MG63 (cell line): ENCODE data around the gene MS4A18. TPM values are rescaled to one million over a fixed set of nuclear protein-coding genes. Genes with fewer than 3 reads are reported as not detected.

ENCODE experiments used
- DNase-seq: peaks from one replicate; pipeline ENCODE4 v3.0.0-alpha.2; 2020
- H3K27me3 ChIP-seq: fragments of 250-450 bp; sonication (Bioruptor Pico); 2 replicates; pipeline ENCODE4 v1.5.1; 2020; ENCODE audit warnings: mild to moderate bottlenecking, moderate library complexity
- H3K36me3 ChIP-seq: fragments of 250-450 bp; sonication (Bioruptor Pico); 2 replicates; pipeline ENCODE4 v1.5.1; 2020; ENCODE audit warnings: mild to moderate bottlenecking, moderate library complexity
- H3K4me3 ChIP-seq: fragments of 250-450 bp; sonication (Bioruptor Pico); 2 replicates; pipeline ENCODE4 v1.5.1; 2020; ENCODE audit warnings: mild to moderate bottlenecking, moderate library complexity
- H3K9me3 ChIP-seq: fragments of 250-450 bp; sonication (Bioruptor Pico); 2 replicates; pipeline ENCODE4 v1.5.1; 2020; ENCODE audit warnings: mild to moderate bottlenecking, moderate library complexity
- total RNA-seq: library from RNA; depleted of rRNA; stranded (reverse); fragments of >200 nt; shearing (Covaris generic); gene quantifications from 2 replicates; pipeline ENCODE4 v1.2.3, GENCODE V29; 2014; ENCODE audit warnings: low replicate concordance

The MS4A18 gene
- total RNA-seq, 1 experiment from 2014 or later, result not detected

DNA sequence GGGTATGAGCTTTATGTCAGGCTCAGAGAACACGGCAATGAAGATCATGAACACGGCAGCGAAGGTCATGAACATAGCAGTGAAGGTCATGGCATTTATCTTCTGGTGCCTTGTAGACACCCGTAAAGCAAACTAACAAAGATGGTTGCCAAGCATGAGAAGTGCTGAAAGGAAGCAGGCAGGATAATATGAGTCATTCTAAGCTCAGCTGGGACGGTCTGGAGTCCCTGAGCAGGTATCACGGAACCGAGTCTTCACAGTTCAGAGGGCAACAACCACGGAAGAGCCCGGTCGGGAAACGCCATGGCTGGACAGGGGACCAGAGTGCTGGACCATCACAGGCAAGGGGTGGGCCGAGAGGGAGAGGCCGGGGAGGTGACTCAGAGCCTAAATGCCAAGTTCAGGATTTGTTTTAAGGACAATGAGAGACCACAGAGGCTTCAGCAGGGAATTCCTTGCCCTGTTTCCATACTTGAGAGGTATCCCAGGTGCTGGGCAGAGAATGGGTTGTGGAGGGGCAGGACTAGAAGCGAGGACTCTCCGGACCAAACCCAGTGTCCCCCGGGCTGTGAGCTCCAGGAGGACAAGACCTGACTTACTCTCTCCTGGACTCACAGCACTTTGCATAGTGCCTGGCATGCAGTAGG, 47.5 kb downstream of the MS4A18 start:
- DNase-seq, result no peak
- no peaks in the 10 kb centered on the region for H3K36me3 ChIP-seq
- H3K9me3 ChIP-seq, result no peaks in the 10 kb centered on the region
- H3K4me3 ChIP-seq, result no peak overlapping the region
- H3K27me3 ChIP-seq, result no peaks in the 10 kb centered on the region

DNA sequence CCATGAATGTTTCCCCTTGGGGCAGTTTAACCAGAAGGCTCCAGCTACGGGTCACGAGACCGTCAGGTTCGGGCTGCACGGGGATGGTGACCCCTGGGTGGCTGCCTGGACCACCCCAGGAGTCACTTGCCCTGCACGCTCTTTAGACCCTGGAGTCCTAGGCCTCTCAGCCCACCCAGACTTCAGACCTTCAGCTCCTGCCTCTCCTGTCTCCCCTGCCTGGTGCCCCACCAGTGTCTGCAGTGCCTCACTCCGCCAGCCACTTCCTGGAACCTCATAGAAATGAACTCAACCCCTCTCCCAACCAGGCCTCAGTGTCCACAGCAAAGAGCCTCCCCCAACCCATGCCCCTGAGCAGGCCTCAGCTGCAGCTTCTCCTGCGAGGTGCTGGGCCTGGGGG, 48.1 kb downstream of the MS4A18 start:
- H3K27me3 ChIP-seq, result no peaks in the 10 kb centered on the region
- no peak overlapping the region for H3K4me3 ChIP-seq
- H3K36me3 ChIP-seq, result no peaks in the 10 kb centered on the region
- no peak for DNase-seq
- H3K9me3 ChIP-seq, result no peaks in the 10 kb centered on the region

DNA sequence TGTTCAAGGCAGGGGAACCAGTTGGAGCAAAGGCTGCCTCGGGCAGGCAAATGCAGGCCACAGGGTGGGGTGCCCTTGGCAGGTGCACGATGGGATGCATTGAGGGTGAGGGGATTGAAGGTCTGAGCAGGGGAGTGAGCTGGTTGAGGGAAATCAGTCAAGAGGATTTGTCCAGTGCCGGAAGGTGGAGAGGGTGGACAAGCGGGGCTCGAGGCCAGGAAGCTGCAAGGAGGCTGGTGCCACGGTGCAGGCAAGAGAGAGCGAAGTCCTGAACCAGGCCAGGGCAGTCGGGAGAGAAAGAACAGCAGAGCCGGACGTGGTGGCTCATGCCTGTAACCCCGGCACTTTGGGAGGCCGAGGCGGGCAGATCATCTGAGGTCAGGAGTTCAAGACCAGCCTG, 50.2 kb downstream of the MS4A18 start:
- Histone ChIP-seq H3K4me3 (no peak overlapping the region), H3K27me3 (no peaks in the 10 kb centered on the region), H3K9me3 (no peaks in the 10 kb centered on the region), H3K36me3 (no peaks in the 10 kb centered on the region)
- DNase-seq, result no peak

DNA sequence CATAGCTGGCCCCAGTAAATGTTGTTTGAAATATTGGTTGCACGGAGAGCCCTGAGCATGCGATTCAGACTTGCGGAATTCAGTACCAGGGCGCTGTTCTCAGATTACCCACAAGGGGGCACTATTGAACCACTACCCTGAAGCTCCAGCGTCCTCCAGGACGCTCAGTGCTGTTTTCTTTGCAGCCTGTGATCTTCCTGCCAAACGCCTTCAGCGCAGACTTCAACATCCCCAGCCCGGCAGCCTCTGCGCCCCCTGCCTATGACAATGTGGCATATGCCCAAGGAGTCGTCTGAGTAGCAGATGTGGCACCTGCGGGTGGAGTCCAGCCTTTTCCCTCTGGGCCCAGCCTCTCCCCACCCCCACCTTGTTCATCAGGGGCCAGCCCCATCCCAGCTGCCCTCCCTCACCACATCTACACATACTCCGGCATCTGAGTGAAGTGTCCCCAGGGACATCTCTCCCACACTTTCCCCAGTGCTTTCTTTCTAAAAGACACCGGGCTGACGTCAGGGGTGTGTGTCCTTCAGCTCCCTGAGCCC, 51.0 kb downstream of the MS4A18 start:
- no peaks in the 10 kb centered on the region for H3K27me3 ChIP-seq
- no peaks in the 10 kb centered on the region for H3K36me3 ChIP-seq
- no peak overlapping the region for H3K4me3 ChIP-seq
- peak; percentile 67 for DNase-seq
- no peaks in the 10 kb centered on the region for H3K9me3 ChIP-seq

DNA sequence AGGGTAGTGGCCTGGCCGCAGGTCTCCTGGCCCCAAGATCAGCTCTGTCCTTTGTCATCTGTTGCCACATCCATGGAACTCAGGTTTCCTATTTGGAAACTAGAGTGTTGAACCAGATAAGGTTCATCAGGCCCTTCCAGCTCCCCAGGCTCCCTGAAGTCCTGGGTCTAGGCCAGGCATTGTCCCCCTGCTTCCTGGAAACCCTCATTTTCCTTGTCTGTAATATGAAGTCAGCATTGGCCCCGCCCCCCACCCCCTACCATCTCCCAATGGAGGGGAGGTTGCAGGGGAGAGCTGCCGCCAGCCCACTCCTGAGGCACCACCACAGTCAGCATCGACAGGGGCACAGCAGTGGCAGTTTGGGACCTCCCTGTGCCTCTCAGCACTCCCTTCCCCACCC, 51.6 kb downstream of the MS4A18 start:
- no peak for DNase-seq
- H3K27me3 ChIP-seq, result no peaks in the 10 kb centered on the region
- H3K36me3 ChIP-seq, result no peaks in the 10 kb centered on the region

DNA sequence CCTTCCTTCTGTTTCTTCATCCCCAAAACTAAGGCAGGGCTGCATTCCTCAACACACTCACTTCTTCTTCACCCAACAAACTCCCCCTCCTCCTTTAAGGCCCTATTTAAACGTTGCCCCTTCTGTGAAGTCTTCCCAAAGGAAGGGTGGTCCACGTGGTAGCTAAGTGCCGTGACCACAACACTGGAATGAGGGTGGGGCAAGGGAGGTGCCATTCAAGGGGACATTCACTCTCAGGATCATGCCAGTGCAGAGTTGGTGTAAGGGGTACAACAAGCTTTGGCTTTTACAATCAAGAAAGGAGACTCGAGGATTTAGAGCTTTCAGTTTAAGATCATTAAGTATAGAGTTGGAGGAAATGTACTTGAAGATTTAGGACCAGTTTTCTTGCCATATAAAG, 52.6 kb downstream of the MS4A18 start:
- Histone ChIP-seq H3K4me3 (no peak overlapping the region), H3K9me3 (no peaks in the 10 kb centered on the region), H3K27me3 (no peaks in the 10 kb centered on the region), H3K36me3 (no peaks in the 10 kb centered on the region)
- DNase-seq, result no peak

More for the DNA sequence above, 51.6 kb downstream of the MS4A18 start:
- no peaks in the 10 kb centered on the region for H3K9me3 ChIP-seq
- no peak overlapping the region for H3K4me3 ChIP-seq

DNA sequence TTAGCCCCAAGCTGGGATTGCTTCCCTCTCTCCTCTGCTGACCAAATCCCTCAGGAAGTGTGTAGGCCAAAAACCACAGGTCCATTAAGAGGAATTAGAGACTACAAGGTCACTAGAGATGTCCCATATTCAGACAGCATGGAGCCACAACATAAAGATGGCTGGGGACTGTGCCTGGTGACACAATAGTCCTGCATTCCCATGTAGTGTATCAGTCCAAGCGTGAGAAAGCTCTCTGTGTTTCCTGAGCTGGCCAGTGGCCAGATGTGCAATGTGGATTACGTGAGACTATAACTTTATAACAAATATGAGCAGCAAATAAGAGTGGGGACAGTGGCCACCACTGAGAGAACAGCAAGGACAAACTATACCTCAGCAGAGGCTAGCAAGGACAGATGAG, 53.1 kb downstream of the MS4A18 start:
- Histone ChIP-seq H3K4me3 (no peak overlapping the region), H3K9me3 (no peaks in the 10 kb centered on the region), H3K36me3 (no peaks in the 10 kb centered on the region), H3K27me3 (no peaks in the 10 kb centered on the region)
- peak; percentile 15 for DNase-seq

DNA sequence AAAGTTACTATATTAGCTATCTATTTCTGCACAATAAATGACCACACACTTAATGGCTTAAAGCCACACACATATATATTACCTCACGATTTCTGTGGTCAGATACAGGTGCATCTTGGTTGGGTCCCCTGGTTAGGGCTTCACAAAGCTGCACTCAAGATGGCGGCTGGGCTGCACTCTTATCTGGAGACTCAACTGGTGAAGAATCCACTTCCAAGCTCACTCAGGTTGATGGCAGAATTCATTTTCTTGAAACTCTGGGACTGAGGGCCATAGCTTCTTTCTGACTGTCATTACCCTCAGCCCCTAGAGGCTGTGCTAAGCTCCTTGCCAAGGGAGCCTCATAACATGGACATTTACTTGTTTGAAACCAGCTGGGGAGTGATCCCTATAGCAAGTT, 55.5 kb downstream of the MS4A18 start:
- DNase-seq, result no peak
- Histone ChIP-seq H3K4me3 (no peak overlapping the region), H3K9me3 (no peaks in the 10 kb centered on the region), H3K27me3 (no peaks in the 10 kb centered on the region), H3K36me3 (no peaks in the 10 kb centered on the region)

DNA sequence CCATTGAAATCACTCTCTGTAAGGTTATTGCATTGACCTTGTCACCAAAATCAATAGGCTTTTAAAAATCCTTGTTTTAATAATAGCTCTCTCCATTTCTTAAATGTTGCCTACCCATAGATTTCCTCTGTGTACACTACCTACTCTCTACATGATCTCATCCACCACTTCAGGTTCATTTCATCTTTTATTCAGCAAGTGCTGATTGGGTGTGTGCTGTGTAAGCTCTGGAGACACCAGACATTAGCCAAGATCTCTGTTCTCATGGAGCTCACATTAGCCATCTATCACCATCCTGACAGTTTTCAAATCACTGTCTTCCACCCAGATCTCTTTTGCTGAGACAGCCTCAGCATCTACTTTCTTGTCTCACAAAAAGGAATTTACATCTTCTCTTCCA, 56.3 kb downstream of the MS4A18 start:
- H3K9me3 ChIP-seq, result no peaks in the 10 kb centered on the region
- DNase-seq, result no peak
- no peaks in the 10 kb centered on the region for H3K36me3 ChIP-seq
- no peak overlapping the region for H3K4me3 ChIP-seq
- no peaks in the 10 kb centered on the region for H3K27me3 ChIP-seq

DNA sequence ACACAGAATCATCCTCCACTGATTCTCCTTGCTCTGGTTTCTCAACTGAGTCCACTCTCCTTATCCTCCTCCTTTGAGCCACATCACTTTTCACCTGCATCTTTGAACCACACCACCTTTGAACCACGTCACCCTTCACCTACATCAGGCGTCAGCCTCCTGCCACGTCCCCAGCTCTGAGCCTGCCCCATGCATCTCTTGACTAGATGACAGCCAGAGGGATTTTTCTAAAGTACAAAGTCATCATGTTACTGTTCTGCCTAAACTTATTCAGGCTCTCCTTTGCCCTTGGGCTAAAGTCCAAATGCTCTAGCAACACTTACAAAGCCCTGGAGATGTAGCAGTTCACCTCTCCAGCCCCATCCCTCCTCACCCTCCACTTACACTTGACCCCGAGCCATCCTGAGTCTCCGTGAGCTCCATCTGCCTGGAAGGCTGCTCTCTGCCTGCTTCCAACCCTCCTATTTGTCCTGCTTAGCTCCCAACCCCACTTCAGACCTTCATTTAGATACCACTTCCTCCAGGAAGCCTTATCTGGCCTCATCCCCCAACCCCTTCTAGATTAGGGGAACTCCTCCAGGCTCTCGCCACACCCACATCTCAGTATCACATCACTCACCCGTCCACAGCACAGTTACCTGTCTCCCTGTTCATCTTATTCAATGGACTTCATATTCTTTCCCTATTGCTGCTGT, 56.9 kb downstream of the MS4A18 start:
- Histone ChIP-seq H3K4me3 (no peak overlapping the region), H3K36me3 (no peaks in the 10 kb centered on the region), H3K27me3 (no peaks in the 10 kb centered on the region), H3K9me3 (no peaks in the 10 kb centered on the region)
- DNase-seq, result no peak

DNA sequence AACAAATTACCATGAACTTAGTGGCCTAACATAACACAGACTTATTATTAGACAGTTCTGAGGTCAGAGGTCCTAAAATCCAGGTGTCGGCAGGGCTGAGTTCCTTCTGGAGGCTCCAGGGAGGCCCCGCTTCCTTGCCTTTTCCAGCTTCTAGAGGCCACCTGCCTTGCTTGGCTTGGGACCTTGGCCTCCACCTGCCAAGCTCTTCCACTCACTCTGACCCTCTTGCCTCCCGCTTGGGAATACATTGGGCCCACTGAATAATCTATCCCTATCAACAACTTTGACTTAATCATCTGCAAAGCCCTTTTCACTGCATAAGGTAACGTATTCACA, 57.4 kb downstream of the MS4A18 start:
- DNase-seq, result no peak
- Histone ChIP-seq H3K36me3 (no peaks in the 10 kb centered on the region), H3K4me3 (no peak overlapping the region), H3K9me3 (no peaks in the 10 kb centered on the region), H3K27me3 (no peaks in the 10 kb centered on the region)

DNA sequence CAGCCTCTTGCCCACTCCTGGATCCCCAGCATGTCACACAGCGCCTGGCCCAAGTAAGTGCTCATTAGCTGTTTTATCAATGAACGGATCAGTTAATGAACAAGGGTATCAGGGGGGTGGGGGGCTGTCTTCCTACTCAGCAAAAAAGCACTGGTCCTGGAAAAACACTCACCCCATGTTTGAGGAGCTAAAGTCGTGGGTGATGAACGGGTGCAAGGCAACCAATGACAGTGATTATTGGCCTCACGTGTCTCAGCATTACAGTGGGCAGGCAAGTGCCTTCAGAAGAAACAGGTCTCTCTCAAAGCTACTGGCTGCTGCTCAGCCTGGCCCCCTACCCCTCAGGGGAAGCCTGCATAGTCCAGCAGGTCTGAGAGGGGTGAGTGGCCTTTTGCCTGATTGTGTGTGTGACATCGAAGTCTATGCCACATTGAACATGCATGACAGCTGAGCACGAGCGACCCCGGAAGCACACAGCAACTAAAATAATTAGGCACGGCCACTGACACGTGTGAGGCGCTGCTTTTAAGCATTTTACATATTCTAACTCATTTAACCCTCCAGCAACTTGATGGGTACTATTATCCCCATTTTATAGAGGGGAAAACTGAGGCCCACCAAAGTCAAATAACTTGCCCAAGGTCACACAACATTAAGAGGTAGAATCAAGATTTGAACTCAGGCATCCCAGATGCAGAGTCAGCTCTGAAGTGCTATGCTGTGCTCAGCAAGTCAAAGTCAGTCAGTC, 58.0 kb downstream of the MS4A18 start:
- Histone ChIP-seq H3K27me3 (no peaks in the 10 kb centered on the region), H3K36me3 (no peaks in the 10 kb centered on the region), H3K4me3 (no peak overlapping the region), H3K9me3 (no peaks in the 10 kb centered on the region)
- no peak for DNase-seq

DNA sequence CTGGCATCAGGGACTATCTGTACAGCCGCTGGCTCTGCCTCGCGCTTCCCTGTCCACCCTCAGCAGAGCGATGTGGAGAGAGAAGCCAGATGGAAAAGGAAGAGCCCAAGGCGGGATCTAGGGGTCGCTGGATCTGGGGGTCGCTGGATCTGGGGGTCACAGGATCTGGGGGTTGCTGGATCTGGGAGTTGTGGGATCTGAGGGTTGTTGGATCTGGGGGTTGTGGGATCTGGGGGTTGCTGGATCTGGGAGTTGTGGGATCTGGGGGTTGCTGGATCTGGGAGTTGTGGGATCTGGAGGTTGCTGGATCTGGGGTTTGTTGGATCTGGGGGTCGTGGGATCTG, 58.6 kb downstream of the MS4A18 start:
- no peak overlapping the region for H3K4me3 ChIP-seq
- no peaks in the 10 kb centered on the region for H3K36me3 ChIP-seq
- H3K27me3 ChIP-seq, result no peaks in the 10 kb centered on the region
- H3K9me3 ChIP-seq, result no peaks in the 10 kb centered on the region
- no peak for DNase-seq

DNA sequence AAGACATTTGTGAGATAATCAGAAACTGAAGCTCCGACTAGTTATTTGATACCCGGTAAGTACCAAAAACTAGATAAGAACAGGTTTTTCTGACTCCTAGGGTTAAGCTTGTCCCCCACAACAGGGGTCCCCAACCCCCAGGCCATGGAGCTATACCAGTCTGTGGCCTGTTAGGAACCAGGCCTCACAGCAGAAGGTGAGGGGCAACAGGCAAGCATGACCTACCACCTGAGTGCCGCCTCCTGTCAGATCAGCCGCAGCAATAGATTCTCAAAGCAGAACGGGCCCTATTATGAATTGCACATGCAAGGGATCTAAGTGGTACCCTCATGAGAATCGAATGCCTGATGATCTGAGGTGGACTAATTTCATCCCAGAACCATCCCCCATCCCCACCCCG, 59.4 kb downstream of the MS4A18 start:
- Histone ChIP-seq H3K36me3 (no peaks in the 10 kb centered on the region), H3K9me3 (no peaks in the 10 kb centered on the region), H3K27me3 (no peaks in the 10 kb centered on the region), H3K4me3 (no peak overlapping the region)
- no peak for DNase-seq

DNA sequence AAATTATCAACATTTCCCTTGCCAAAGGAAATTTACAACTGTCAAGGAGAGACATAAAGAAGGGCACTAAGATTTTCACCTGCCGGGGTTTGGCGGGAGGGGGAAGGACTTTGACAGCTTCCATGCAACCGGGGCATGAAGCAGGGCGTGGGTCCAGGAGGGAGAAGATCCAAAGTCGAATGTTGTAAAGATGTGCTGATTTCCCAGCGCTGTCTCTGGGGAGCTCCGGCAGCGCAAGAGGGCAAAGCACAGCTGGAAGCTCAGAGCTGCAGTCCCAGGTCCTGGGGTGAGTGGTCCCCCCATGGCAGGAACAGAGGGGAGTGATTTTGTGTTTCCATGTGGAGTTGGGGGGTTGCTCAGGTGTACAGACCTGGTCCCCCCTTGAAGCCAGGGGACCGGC, 60.6 kb downstream of the MS4A18 start, which contains the start of gene MS4A10:
Gene MS4A10 (plus strand): TSS at position 198 of the 400 bp plus-strand sequence. CDS start 5,003 bp downstream, outside the sequence.
- no peak for DNase-seq
- H3K4me3 ChIP-seq, result no peak within 1 kb of the TSS
- H3K9me3 ChIP-seq, result no peaks in the 10 kb centered on the region
- H3K36me3 ChIP-seq, result no peaks in the 10 kb centered on the region
- H3K27me3 ChIP-seq, result no peaks in the 10 kb centered on the region

DNA sequence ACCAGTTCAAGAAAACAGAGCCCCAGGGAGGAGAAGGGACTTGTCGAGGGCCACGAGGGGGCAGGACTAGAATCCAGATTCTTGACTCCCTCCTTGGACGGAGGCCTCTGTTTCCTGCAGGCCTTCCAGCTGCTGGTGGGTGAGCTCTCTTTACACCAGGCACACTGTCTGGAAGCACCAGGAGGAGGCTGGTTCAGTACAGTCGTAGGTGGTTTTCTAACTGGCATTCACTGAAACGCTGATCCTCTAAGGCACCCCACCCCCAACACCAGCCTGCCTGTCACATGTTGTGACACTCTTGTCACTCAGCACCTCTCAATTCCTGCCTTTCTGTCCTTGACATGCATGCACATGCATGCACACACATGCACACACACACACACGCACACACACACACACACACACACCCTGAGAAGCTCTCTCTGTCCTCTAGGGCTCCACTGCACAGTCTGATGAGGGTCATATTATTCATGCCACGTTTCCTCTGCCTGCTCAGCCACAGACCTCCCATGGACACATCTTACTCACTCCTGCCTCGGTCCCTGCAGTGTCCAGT, 61.4 kb downstream of the MS4A18 start:
- H3K9me3 ChIP-seq, result no peaks in the 10 kb centered on the region
- DNase-seq, result no peak
- H3K27me3 ChIP-seq, result no peaks in the 10 kb centered on the region
- no peaks in the 10 kb centered on the region for H3K36me3 ChIP-seq
- no peak overlapping the region for H3K4me3 ChIP-seq

DNA sequence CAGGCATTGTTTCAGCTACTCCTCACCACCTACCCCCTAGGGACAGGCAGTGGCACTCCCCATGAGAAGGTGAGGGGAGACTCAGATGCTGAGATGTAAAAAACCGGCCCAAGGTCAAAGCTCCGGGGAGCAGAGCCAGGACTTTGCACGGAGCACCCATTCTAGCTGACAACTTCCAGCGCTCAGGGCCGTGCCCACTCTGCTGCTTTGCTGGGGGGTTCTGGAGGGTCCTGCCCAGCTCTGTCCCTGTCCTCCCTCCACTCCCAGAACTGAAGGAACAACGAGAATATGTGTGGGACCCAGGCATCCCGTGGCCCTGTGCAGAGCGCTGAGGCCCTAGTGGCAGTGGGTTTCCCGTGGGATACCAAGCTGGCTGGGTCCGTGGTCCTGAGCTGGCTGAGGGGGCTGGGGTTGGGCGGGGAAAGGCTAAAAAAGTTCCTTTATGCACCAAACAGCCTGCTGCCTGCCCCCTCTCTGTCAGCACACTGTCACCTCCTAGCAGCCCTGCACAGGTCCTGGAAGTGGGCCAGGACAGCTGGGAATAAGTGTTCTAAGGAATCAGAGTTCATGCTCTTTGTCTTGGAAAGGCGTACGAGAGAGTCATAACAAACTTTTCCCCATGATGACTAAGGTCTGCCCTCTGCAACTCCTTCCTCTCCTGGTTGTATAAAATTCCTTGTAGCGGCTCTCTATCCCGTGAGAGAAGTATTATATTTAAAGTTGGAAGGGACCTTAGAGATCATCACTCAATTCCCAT, 62.5 kb downstream of the MS4A18 start:
- H3K27me3 ChIP-seq, result no peaks in the 10 kb centered on the region
- no peak overlapping the region for H3K4me3 ChIP-seq
- no peaks in the 10 kb centered on the region for H3K9me3 ChIP-seq
- H3K36me3 ChIP-seq, result no peaks in the 10 kb centered on the region
- DNase-seq, result peak; percentile 76
